ENCODE data around the gene GORASP1. TPM values are rescaled to one million over a fixed set of nuclear protein-coding genes. Genes with fewer than 3 reads are reported as not detected.
A peak's percentile ranks its signal among the peaks of the same experiment; 100 is the strongest.

GORASP1 gene
- total and polyA plus RNA-seq, 2 experiments from 2014 or later: 10.3 to 38.3 TPM

DNA sequence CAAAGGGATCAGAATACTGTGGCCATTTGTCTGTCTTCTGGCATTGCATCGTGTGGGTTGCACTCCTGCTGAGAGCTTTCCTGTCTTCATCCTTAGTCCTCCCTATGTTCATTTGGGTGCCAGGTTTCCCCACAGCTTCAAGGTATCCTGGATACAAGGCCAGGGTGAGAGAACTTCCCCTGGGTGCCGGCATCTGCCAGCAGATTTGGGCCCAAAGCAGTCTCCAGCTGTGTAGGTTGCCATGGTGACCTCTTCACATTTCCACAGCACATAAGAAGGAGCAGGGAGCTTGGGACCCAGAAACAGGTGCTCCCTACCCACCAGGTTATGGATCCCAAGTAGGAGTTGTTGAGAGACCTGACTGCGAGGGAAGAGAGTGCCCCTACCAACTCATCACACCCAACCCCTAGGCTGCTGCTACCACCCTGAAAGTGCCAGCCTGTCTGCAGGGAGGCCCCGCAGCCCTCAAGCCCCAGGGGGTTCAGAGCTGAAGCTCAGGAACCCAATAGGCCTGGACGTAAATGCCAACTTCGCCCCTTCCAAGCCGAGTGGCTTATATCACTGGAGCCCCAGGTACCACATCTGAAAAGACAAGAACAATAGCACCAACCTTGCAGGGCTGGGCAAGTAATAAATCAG lies 20.0 kb upstream of the GORASP1 start:
- Histone ChIP-seq H3F3A (replicated peaks; ENCODE audit: low read depth) (no peaks in the 10 kb centered on the region), H3K4me1 (ENCODE audit: insufficient read depth) (no peaks in the 10 kb centered on the region), H3K4me3 (no peak overlapping the region), H3K36me3 (ENCODE audit: insufficient read depth) (no peaks in the 10 kb centered on the region), H2AFZ (no peak overlapping the region), H3K27ac (ENCODE audit: low read depth) (no peak overlapping the region), H3K4me2 (no peak overlapping the region), H3K9me2 (ENCODE audit: insufficient read depth) (no peaks in the 10 kb centered on the region), H4K20me1 (replicated peaks; ENCODE audit: insufficient read depth) (no peaks in the 10 kb centered on the region), H3K27me3 (ENCODE audit: insufficient read depth) (no peaks in the 10 kb centered on the region), H3K79me2 (replicated peaks; ENCODE audit: insufficient read depth) (no peaks in the 10 kb centered on the region)
- no peaks in the 10 kb centered on the region for H3K9me3 Mint-ChIP-seq
- no peak overlapping the region for H3K4me3 Mint-ChIP-seq
- no peak for TF ChIP-seq JUNB (IDR thresholded peaks at IDR 0.05; ENCODE audit: unreplicated experiment)
- no peak for TF ChIP-seq EZH2phosphoT487 (IDR thresholded peaks at IDR 0.05; ENCODE audit: unreplicated experiment)
- no peak for TF ChIP-seq ZNF462 (CRISPR knock-in tag; IDR thresholded peaks at IDR 0.05)
- no peak for TF ChIP-seq NANOG (IDR thresholded peaks at IDR 0.05; ENCODE audit: borderline replicate concordance)
- TF ChIP-seq CREB1 (CRISPR knock-in tag; IDR thresholded peaks at IDR 0.05; ENCODE audit: low read depth): no peak
- no peak for TF ChIP-seq ETS1 (IDR thresholded peaks at IDR 0.05)
- TF ChIP-seq, protein P1, sequence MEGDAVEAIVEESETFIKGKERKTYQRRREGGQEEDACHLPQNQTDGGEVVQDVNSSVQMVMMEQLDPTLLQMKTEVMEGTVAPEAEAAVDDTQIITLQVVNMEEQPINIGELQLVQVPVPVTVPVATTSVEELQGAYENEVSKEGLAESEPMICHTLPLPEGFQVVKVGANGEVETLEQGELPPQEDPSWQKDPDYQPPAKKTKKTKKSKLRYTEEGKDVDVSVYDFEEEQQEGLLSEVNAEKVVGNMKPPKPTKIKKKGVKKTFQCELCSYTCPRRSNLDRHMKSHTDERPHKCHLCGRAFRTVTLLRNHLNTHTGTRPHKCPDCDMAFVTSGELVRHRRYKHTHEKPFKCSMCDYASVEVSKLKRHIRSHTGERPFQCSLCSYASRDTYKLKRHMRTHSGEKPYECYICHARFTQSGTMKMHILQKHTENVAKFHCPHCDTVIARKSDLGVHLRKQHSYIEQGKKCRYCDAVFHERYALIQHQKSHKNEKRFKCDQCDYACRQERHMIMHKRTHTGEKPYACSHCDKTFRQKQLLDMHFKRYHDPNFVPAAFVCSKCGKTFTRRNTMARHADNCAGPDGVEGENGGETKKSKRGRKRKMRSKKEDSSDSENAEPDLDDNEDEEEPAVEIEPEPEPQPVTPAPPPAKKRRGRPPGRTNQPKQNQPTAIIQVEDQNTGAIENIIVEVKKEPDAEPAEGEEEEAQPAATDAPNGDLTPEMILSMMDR (conservative IDR thresholded peaks at IDR 0.05; ENCODE audit: low read depth in 2 of 2): no peak
- TF ChIP-seq ZNF331 (CRISPR knock-in tag; IDR thresholded peaks at IDR 0.05; ENCODE audit: low read depth): no peak
- no peak for TF ChIP-seq STAT1 (IDR thresholded peaks at IDR 0.05; ENCODE audit: unreplicated experiment)
- TF ChIP-seq EZH2 (IDR thresholded peaks at IDR 0.05; ENCODE audit: low read depth, unreplicated experiment): no peak
- TF ChIP-seq, protein P2, sequence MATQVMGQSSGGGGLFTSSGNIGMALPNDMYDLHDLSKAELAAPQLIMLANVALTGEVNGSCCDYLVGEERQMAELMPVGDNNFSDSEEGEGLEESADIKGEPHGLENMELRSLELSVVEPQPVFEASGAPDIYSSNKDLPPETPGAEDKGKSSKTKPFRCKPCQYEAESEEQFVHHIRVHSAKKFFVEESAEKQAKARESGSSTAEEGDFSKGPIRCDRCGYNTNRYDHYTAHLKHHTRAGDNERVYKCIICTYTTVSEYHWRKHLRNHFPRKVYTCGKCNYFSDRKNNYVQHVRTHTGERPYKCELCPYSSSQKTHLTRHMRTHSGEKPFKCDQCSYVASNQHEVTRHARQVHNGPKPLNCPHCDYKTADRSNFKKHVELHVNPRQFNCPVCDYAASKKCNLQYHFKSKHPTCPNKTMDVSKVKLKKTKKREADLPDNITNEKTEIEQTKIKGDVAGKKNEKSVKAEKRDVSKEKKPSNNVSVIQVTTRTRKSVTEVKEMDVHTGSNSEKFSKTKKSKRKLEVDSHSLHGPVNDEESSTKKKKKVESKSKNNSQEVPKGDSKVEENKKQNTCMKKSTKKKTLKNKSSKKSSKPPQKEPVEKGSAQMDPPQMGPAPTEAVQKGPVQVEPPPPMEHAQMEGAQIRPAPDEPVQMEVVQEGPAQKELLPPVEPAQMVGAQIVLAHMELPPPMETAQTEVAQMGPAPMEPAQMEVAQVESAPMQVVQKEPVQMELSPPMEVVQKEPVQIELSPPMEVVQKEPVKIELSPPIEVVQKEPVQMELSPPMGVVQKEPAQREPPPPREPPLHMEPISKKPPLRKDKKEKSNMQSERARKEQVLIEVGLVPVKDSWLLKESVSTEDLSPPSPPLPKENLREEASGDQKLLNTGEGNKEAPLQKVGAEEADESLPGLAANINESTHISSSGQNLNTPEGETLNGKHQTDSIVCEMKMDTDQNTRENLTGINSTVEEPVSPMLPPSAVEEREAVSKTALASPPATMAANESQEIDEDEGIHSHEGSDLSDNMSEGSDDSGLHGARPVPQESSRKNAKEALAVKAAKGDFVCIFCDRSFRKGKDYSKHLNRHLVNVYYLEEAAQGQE (IDR thresholded peaks at IDR 0.05; ENCODE audit: unreplicated experiment): no peak
- no peak for TF ChIP-seq ZNF114 (CRISPR knock-in tag; IDR thresholded peaks at IDR 0.05)
- TF ChIP-seq POLR2AphosphoS5 (IDR thresholded peaks at IDR 0.05; ENCODE audit: low read depth): no peak
- peak; percentile 12; the same call in 1 of the 3 replicates for ATAC-seq
- no peaks in the 10 kb centered on the region for H3K36me3 Mint-ChIP-seq (ENCODE audit: low read depth)
- peaks cover 6% of the 10 kb centered on the region; the same call in 2 of the 3 replicates for H3K4me1 Mint-ChIP-seq
- no peak for DNase-seq (ENCODE audit: low spot score)
- peaks cover 6% of the 10 kb centered on the region for H3K27me3 Mint-ChIP-seq (ENCODE audit: insufficient read depth, low read depth, poor library complexity)
- peak overlapping the region; percentile 47; the same call in 1 of the 2 replicates for H3K27ac Mint-ChIP-seq
